Heart left ventricle (tissue), 13 donors: ENCODE data around the gene ZBTB34.

ENCODE experiments used
- CTCF ChIP-seq, 12 donors: fragments of 200-600 bp; sonication (generic) in 4 of 12; IDR thresholded peaks; one replicate each; pipeline versions ENCODE4 v1.5.0 to v1.8.0; 2018 to 2022; ENCODE audit warnings: antibody characterized with exemption in 12 of 12, mild to moderate bottlenecking in 5 of 12
- POLR2A ChIP-seq, 2 donors: fragments of 450-650 bp; IDR thresholded peaks; one replicate each; pipeline ENCODE4 v1.6.1; 2017; ENCODE audit warnings: antibody characterized with exemption in 2 of 2, mild to moderate bottlenecking in 2 of 2, moderate library complexity in 2 of 2
- donor health status: ischemic (EF 13 %, LVEDD 7.1; RV severe dilation, severe dysfunction).
- donor health status: DM: no; HTN: yes; CAD: no.
- donor health status: DM: no; HTN: no; CAD: no.
- donor health status: ischemic (EF 25% LVEDD 6.9; RV normal size, moderate dysfunction).
- donor health status: ischemic (EF 25% LVEDD 5.7; RV mildly dilated, moderate dysfunction).
- donor health status: ischemic (EF 35%, LVEDD 5.7; RV mildly dilated, moderate dysfunction).
- donor health status: nonischemic (EF 11% LVEDD 7.7; RV severe dilation, severe dysfunction).
- donor health status: DM: yes; HTN: yes; CAD: no.
- donor health status: PGD.
- donor health status: ischemic (EF 29% LVEDD 5.4; RV normal size, mild dysfunction).
- donor health status: nonischemic (EF 23%, LVEDD 6.1; RV moderate dilation, normal function).

GRCh38 chr9:126919193-126919592 lies 58.8 kb downstream of the ZBTB34 start:
- TF ChIP-seq CTCF (IDR thresholded peaks at IDR 0.05) (no peak), POLR2A (IDR thresholded peaks at IDR 0.05) (no peak)
